Mucosa of descending colon (tissue), 3 donors: ENCODE results near the gene GLI1. TPM values are rescaled to one million over a fixed set of nuclear protein-coding genes. Genes with fewer than 3 reads are reported as not detected.

ENCODE experiments used
- ATAC-seq: fragments of 200-7000 bp; cut with Tn5 transposase; one replicate; pipeline ENCODE4 v1.9.1; 2020; ENCODE audit warnings: mild to moderate bottlenecking, moderate library complexity
- DNase-seq, 3 donors: peaks; one replicate each; pipeline ENCODE4 v3.0.0-alpha.2; 2020
- H3K36me3 ChIP-seq: fragments of 200-600 bp; one replicate; pipeline ENCODE4 v1.8.0; 2021; ENCODE audit warnings: low read depth, mild to moderate bottlenecking
- H3K4me1 ChIP-seq: fragments of 200-600 bp; one replicate; pipeline ENCODE4 v1.8.0; 2021; ENCODE audit warnings: low read depth, mild to moderate bottlenecking
- H3K4me3 ChIP-seq: fragments of 200-600 bp; one replicate; pipeline ENCODE4 v1.8.0; 2021; ENCODE audit warnings: mild to moderate bottlenecking
- H3K9me3 ChIP-seq: fragments of 200-600 bp; one replicate; pipeline ENCODE4 v1.8.0; 2021; ENCODE audit warnings: mild to moderate bottlenecking
- CTCF ChIP-seq: fragments of 200-600 bp; IDR thresholded peaks from one replicate; pipeline ENCODE4 v1.8.0; 2022; ENCODE audit warnings: antibody characterized with exemption, mild to moderate bottlenecking
- intact Hi-C, 2 donors: fragments of 100-400 bp; cut with DNase I in 1 of 2; cut with micrococcal nuclease in 1 of 2; formaldehyde crosslinking; loops; one replicate each; pipeline versions ENCODE4 v1.11.0 to v1.11.1; 2022; cut with DNase I, micrococcal nuclease
- total RNA-seq, 3 donors: library from RNA; stranded (reverse); fragmentation: NEBNext Ultra II Directional in 2 of 3; extraction: Animal tissue kit (Norgen Biotek cat#: 25700) in 2 of 3; gene quantifications; one replicate each; pipeline versions ENCODE4 v1.2.1 to v1.2.4, GENCODE V29; 2021 to 2023
- donor health status: DM: no; HTN: no; CAD: no; lungs with moderate emphysema.
- donor health status: DM: no; HTN: no; CAD: no.
- donor health status: DM: no; HTN: yes; CAD: no.

The GLI1 gene
- total RNA-seq, 3 donors from 2014 or later = 0.46 to 2.0 (median 1.9) TPM

GRCh38 chr12:57456145-57456700 is 3.4 kb upstream of the GLI1 start:
- peak in 1 of 3 donors; percentile 57 for DNase-seq
- Histone ChIP-seq H3K9me3 (no peaks in the 10 kb centered on the region), H3K4me3 (no peak overlapping the region), H3K36me3 (no peaks in the 10 kb centered on the region), H3K4me1 (peaks cover 20% of the 10 kb centered on the region)
- peak; percentile 41 for ATAC-seq
- TF ChIP-seq CTCF = peak; percentile 34
- intact Hi-C loops = loop anchor here (10.0 kb wide), 3 partner anchors 151 to 191 kb away; no protein-coding TSS in a partner anchor

GRCh38 chr12:57456737-57457490 is 2.7 kb upstream of the GLI1 start:
- intact Hi-C loops = loop anchor here (10.0 kb wide), 3 partner anchors 152 to 192 kb away; no protein-coding TSS in a partner anchor
- ATAC-seq (no peak), DNase-seq (no peak)
- Histone ChIP-seq H3K4me1 (peaks cover 26% of the 10 kb centered on the region), H3K36me3 (no peaks in the 10 kb centered on the region), H3K4me3 (no peak overlapping the region), H3K9me3 (no peaks in the 10 kb centered on the region)
- no peak for TF ChIP-seq CTCF

- Histone ChIP-seq H3K4me3 (no peak overlapping the region), H3K9me3 (no peaks in the 10 kb centered on the region), H3K4me1 (peaks cover 27% of the 10 kb centered on the region), H3K36me3 (no peaks in the 10 kb centered on the region)
- intact Hi-C loops = loop anchor here (10.0 kb wide), 3 partner anchors 154 to 194 kb away; no protein-coding TSS in a partner anchor
- TF ChIP-seq CTCF = no peak
- DNase-seq (no peak), ATAC-seq (no peak)
Measured at GRCh38 chr12:57458665-57459054, 925 bp upstream of the GLI1 start.

GRCh38 chr12:57459055-57459749 is 383 bp upstream of the GLI1 start:
- peaks cover 27% of the 10 kb centered on the region for H3K4me1 ChIP-seq

GRCh38 chr12:57460468-57460784 is 841 bp downstream of the GLI1 start:
- DNase-seq = peak in 1 of 3 donors; percentile 34
- no peaks in the 10 kb centered on the region for H3K9me3 ChIP-seq
- H3K4me1 ChIP-seq = peaks cover 27% of the 10 kb centered on the region
- no peak overlapping the region for H3K4me3 ChIP-seq
- ATAC-seq = no peak
- no peaks in the 10 kb centered on the region for H3K36me3 ChIP-seq
- intact Hi-C loops = no loop called here
- TF ChIP-seq CTCF = no peak

More at GRCh38 chr12:57459055-57459749, 383 bp upstream of the GLI1 start:
- Histone ChIP-seq H3K9me3 (no peaks in the 10 kb centered on the region), H3K4me3 (peak overlapping the region; percentile 22), H3K36me3 (no peaks in the 10 kb centered on the region)
- TF ChIP-seq CTCF = peak; percentile 94
- intact Hi-C loops = loop anchor here (10.0 kb wide), 3 partner anchors 154 to 194 kb away; no protein-coding TSS in a partner anchor
- ATAC-seq (peak; percentile 80), DNase-seq (peak; percentile 93 to 96 (median 95))
